ENCODE measurements around the gene ZNF276. TPM values are rescaled to one million over a fixed set of nuclear protein-coding genes. Genes with fewer than 3 reads are reported as not detected.

ZNF276 gene
- total RNA-seq, 1 donor from 2014 or later = 25.4 TPM

DNA sequence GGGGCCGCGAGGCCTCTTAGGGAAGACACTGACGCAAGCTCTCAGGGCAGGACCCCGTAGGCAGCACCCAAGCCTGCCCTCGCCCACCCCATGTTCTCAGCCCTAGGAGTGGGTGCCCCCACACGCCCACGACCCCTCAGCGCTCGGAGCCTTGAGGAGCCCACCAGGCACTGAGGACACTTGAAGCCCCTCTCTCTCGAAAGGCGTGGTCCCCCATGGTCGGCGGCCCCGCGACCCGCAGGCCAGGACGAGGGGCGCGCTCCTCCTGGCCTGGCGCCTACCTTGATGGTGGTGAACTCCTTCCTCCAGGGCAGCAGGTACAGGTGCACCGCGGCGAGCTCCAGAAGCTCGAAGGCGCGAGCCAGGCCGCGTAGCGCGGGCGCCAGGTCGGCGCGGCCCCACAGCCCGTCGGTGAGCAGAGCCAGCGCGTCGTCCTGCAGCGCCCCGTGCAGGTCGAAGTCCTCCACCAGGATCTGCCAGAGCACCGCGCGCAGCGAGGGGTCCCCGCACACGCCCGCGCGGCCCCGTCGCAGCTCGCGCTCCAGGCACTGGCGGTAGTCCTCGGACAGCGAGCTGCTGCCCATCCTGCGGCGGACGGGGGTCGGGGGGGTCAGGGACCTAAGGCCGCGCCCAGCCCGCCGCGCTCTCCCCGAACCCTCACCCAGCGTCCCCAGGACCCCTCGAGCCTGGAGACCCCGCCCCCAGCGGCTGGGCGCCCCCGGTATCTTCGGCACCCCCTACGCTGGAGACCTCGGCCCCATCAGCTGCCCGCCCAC, 20.5 kb upstream of the ZNF276 start:
- H3K36me3 Mint-ChIP-seq (ENCODE audit: low read depth, unreplicated experiment) = peaks cover 6% of the 10 kb centered on the region
- DNase-seq (ENCODE audit: low spot score) = peak; percentile 60
- TF ChIP-seq, protein P1, sequence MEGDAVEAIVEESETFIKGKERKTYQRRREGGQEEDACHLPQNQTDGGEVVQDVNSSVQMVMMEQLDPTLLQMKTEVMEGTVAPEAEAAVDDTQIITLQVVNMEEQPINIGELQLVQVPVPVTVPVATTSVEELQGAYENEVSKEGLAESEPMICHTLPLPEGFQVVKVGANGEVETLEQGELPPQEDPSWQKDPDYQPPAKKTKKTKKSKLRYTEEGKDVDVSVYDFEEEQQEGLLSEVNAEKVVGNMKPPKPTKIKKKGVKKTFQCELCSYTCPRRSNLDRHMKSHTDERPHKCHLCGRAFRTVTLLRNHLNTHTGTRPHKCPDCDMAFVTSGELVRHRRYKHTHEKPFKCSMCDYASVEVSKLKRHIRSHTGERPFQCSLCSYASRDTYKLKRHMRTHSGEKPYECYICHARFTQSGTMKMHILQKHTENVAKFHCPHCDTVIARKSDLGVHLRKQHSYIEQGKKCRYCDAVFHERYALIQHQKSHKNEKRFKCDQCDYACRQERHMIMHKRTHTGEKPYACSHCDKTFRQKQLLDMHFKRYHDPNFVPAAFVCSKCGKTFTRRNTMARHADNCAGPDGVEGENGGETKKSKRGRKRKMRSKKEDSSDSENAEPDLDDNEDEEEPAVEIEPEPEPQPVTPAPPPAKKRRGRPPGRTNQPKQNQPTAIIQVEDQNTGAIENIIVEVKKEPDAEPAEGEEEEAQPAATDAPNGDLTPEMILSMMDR (IDR thresholded peaks at IDR 0.05; ENCODE audit: unreplicated experiment) = no peak
- H3K4me1 Mint-ChIP-seq (ENCODE audit: unreplicated experiment) = no peaks in the 10 kb centered on the region
- no peaks in the 10 kb centered on the region for H3K9me3 Mint-ChIP-seq (ENCODE audit: unreplicated experiment)
- H3K27ac Mint-ChIP-seq (ENCODE audit: unreplicated experiment) = no peak overlapping the region
- H3K27me3 Mint-ChIP-seq (ENCODE audit: unreplicated experiment) = peaks cover 15% of the 10 kb centered on the region
- peak overlapping the region; percentile 25 for H3K4me3 Mint-ChIP-seq (ENCODE audit: unreplicated experiment)

DNA sequence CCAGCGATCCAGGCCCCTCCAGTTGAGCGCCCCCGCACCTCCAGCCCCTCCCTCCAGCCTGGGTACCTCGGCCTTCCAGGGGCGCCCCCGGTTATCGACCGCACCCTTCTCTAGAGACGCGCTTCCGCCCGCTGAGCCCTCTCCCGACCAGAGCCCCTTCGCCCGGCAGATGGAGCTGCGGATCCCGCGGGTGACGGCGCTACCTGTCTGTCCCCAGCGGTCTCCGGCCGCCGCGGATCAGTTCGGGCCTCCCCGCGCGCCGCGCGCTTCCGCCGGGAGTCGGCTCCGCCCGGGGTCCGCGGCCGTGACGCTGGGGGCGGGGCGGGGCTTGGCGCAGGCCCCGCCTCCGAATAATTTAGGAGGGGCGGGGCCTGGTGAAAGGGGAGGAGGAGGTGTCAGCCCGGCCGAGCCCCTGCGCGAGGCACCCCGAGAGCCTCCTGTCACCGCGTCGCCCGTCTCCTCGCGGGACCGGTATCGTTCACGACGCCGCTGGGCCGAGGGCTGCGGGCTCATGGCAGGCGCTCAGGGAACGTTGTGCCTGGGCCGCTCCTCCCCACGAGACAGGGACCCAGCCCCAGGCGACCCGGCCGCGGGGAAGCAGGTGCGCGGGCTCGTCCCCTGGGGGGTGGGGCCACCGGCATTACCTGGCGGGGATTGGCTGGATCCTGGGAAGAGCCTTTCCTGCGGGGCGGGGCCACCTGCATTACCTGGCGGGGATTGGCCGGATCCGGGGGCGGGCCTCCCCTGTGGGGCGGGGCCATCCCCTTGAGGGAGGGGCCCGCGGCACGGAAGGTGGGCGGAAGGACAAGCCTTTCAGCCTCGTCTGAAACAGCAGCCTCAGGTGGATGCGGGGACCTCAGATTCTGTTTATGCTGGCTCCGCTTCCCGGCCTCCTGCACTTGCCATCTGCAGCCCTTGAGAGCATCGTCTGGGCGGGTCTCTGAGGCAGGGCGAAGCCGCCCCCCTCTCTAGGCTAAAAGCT, 19.6 kb upstream of the ZNF276 start, which contains the start of gene SPATA2L:
TSS of gene SPATA2L (minus strand) at position 281 of the 982 bp plus-strand sequence. CDS start 473 bp downstream, outside the sequence.
- H3K4me3 Mint-ChIP-seq (ENCODE audit: unreplicated experiment) = peak within 1 kb of the TSS; percentile 83
- DNase-seq (ENCODE audit: low spot score) = peak; percentile 91
- H3K27me3 Mint-ChIP-seq (ENCODE audit: unreplicated experiment) = peaks cover 13% of the 10 kb centered on the region
- peaks cover 6% of the 10 kb centered on the region for H3K36me3 Mint-ChIP-seq (ENCODE audit: low read depth, unreplicated experiment)
- H3K9me3 Mint-ChIP-seq (ENCODE audit: unreplicated experiment) = no peaks in the 10 kb centered on the region
- no peaks in the 10 kb centered on the region for H3K4me1 Mint-ChIP-seq (ENCODE audit: unreplicated experiment)
- TF ChIP-seq, protein P1 (IDR thresholded peaks at IDR 0.05; ENCODE audit: unreplicated experiment) = no peak
- H3K27ac Mint-ChIP-seq (ENCODE audit: unreplicated experiment) = peak within 1 kb of the TSS; percentile 67

DNA sequence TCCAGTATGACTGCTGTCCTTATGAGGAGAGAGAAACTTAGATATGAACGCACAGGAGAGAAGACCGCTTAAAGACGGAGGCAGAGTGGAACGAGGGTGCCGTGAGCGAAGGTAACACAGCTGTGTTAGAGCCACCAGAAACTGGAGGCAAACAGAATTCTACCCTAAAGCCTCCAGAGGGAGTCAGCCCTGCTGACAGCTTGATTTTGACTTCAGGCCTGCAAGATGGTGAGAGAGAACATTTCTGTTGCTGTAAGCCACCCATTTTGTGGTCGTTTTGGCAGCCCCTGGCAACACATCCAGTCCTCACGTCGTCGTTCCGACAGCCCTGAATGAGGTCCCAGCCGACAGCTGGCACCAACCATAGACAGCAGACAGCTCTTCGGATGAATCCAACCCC, 17.1 kb upstream of the ZNF276 start:
- Mint-ChIP-seq H3K27ac (ENCODE audit: unreplicated experiment) (no peak overlapping the region), H3K4me3 (ENCODE audit: unreplicated experiment) (no peak overlapping the region), H3K36me3 (ENCODE audit: low read depth, unreplicated experiment) (peaks cover under 1% of the 10 kb centered on the region), H3K27me3 (ENCODE audit: unreplicated experiment) (peaks cover 9% of the 10 kb centered on the region), H3K9me3 (ENCODE audit: unreplicated experiment) (no peaks in the 10 kb centered on the region), H3K4me1 (ENCODE audit: unreplicated experiment) (no peaks in the 10 kb centered on the region)
- TF ChIP-seq, protein P1 (IDR thresholded peaks at IDR 0.05; ENCODE audit: unreplicated experiment) = no peak
- DNase-seq (ENCODE audit: low spot score) = no peak

DNA sequence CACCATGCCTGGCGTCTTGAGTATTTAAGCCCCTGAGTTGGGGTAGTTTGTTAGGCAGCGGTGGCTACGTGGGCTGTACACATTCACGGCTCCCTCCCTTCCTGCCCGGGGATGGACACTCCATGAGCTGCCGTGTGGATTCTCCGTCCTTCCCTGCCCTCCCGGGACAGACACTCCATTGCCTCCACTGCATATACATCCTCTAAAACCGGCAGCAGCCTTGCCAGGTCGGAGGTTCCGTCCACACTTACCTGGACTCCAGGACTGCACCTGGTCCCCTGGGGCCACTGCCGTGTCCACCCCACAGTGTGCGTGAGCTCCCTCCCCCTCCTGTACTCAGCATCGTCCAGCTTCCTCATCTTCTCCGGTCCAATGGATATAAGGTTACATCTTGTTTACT, 16.3 kb upstream of the ZNF276 start:
- no peak for DNase-seq (ENCODE audit: low spot score)
- no peaks in the 10 kb centered on the region for H3K36me3 Mint-ChIP-seq (ENCODE audit: low read depth, unreplicated experiment)
- H3K9me3 Mint-ChIP-seq (ENCODE audit: unreplicated experiment) = no peaks in the 10 kb centered on the region
- no peak overlapping the region for H3K4me3 Mint-ChIP-seq (ENCODE audit: unreplicated experiment)
- TF ChIP-seq, protein P1 (IDR thresholded peaks at IDR 0.05; ENCODE audit: unreplicated experiment) = no peak
- peaks cover 9% of the 10 kb centered on the region for H3K27me3 Mint-ChIP-seq (ENCODE audit: unreplicated experiment)
- H3K4me1 Mint-ChIP-seq (ENCODE audit: unreplicated experiment) = no peaks in the 10 kb centered on the region
- H3K27ac Mint-ChIP-seq (ENCODE audit: unreplicated experiment) = no peak overlapping the region
